Neural cell (in vitro differentiated cells): Measurements from ENCODE around the gene TMEM106B.

Experiments used
- CTCF ChIP-seq: fragments of 450-650 bp; IDR thresholded peaks from 2 replicates; pipeline ENCODE4 v1.5.1; 2014; ENCODE audit warnings: antibody characterized with exemption, mild to moderate bottlenecking, moderate library complexity; ENCODE audit not compliant: poor library complexity, severe bottlenecking
- EP300 ChIP-seq: fragments of 450-650 bp; conservative IDR thresholded peaks from 2 replicates; pipeline ENCODE4 v1.6.1; 2014; ENCODE audit warnings: antibody characterized with exemption, mild to moderate bottlenecking, moderate library complexity; ENCODE audit not compliant: poor library complexity, severe bottlenecking
- EZH2 ChIP-seq: fragments of 200-600, 300-800 bp; shearing (Covaris generic), sonication (generic); IDR thresholded peaks from 2 replicates; pipeline ENCODE4 v1.6.1; 2014; ENCODE audit warnings: antibody characterized with exemption, low read length, borderline replicate concordance, mild to moderate bottlenecking; ENCODE audit not compliant: insufficient read depth, poor library complexity, severe bottlenecking
- POLR2AphosphoS5 ChIP-seq: IDR thresholded peaks from 2 replicates; pipeline ENCODE4 v1.6.1; 2012
- RAD21 ChIP-seq: fragments of 450-650 bp; conservative IDR thresholded peaks from 2 replicates; pipeline ENCODE4 v1.6.1; 2014; ENCODE audit warnings: antibody characterized with exemption, mild to moderate bottlenecking, moderate library complexity
- REST ChIP-seq: IDR thresholded peaks from 2 replicates; pipeline ENCODE4 v1.6.1; 2012; ENCODE audit warnings: borderline replicate concordance

GRCh38 chr7:12258074-12258473 is 47.0 kb downstream of the TMEM106B start:
- no peak for TF ChIP-seq POLR2AphosphoS5
- TF ChIP-seq CTCF, result no peak
- TF ChIP-seq EZH2, result no peak
- no peak for TF ChIP-seq RAD21
- TF ChIP-seq REST, result no peak
- no peak for TF ChIP-seq EP300
